NCI-H510A (cell line): ENCODE results near the gene DIAPH3.

Experiments used
- DNase-seq: peaks from one replicate; lab custom pipeline; 2025; lab: John Stamatoyannopoulos, UW

The DIAPH3 gene

GRCh38 chr13:59787679-59788078, 376.0 kb downstream of the DIAPH3 start:
- no peak for DNase-seq

- no peak for DNase-seq
These were observed 381.0 kb downstream of the DIAPH3 start for GRCh38 chr13:59782696-59783095.

DNA sequence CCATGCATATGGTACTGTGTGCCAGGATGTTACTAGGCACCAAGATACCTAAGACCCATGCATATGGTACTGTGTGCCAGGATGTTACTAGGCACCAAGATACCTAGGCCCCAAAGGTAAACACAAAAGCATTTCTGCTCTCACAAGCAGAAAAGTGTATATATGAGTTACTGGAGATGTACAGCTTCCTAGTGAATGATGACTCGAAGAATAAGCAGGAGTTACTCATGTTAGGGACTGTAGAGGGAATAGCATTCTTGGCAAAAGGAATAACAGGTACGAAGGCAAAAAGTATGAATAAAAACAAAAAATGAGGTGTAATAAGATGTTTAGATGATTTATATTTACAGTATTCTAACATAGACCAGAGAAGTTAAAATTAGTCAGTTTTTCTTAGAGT, 383.7 kb downstream of the DIAPH3 start:
- no peak for DNase-seq

DNA sequence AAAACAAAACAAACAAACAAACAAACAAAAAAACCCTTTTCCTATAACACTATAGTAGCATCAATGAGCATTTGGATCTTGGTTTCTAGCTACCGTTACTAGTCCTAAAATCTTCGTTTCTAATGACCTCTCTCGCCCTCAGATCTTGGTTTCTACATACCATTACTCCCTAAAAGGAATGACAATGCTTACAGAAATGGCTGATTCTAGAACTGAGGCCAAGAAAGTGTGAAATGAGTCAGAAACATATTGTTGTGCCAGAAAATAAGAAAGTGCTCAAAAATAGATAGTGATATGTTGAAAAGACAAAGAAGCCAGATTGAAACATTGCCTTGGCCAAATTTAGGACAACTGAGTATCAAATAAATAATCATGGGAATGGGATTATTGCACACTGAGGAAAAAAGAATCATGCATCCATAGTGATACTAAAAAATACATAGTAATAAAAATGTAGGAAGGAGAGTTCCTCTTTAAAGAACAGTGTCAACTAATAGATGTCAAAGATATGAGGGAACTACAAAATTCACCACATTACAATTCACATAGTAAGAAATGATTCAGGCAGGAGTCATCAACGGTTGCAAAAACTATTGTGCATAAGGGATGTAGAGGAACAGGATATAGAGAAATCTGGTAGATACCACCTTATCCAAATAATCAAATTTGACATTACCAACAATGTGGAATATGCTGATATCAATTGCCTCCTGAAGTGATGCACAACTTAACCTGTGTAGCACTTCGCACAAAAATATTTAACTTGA, 386.6 kb downstream of the DIAPH3 start:
- DNase-seq: no peak

GRCh38 chr13:59774491-59774971, 389.2 kb downstream of the DIAPH3 start:
- no peak for DNase-seq

DNA sequence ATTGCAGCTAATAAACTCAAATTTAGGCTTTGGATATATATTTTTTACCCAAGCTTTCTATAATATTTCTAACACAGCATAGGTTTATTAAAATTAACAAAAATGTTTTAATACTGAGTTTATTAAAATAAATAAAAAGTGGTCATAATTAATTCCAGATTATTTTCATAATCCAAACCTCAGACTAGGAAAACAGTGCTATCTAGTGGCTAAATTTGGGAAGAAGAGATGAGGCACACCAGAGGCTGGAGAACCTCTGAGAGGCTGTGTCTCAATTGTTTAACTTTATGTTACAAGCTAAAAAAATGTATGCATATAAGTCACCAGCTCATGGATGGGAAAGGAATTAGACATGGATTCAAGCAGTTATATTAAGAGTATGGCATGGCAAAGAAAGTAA, 392.5 kb downstream of the DIAPH3 start:
- no peak for DNase-seq

GRCh38 chr13:59770451-59770850, 393.3 kb downstream of the DIAPH3 start:
- no peak for DNase-seq

DNA sequence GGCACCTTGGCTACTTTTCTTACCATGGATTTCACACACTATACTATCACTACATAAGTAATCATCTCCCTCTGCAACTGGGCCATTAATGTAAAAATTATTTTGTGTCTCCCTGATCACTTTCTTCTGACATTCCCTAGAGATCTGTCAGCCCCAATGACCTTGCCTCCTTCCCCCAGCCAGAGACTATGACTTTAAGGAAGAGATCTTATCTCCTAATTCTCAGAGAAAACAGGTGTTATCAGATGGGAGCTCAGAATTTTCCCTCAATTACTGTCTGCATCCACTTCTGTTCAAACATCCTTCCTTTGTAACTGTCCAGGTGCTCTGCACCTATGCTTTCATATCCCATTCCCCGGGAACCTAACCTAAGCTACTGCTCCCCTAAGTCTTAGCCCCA, 397.5 kb downstream of the DIAPH3 start:
- no peak for DNase-seq

DNA sequence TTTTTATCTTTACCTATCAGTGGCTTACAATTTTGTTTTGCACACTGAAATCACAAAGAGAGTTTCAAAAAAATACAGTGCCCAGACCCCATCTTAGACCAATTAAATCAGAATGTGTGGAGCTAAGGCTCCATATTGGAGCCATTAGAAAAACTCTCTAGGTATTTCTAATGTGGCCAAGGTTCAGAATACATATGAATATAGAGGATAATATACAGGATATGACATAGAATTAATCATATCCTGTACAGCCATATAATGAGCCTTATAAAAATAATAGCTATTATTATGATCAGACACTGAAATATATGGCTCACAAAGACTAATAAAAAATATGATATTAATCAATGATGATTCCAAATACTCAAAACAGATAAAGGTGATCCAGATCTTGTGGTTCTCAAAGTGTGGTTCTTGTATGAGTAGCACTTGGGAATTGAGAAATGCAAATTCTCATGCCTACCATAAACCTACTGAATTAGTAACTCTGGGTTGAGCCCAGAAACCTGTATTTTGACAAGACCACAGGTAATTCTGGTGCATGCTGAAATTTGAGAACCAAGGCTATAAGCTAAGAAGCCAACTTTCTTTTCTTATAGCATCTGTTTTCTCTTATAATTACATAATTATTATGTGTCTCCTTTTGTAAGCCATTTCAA, 408.0 kb downstream of the DIAPH3 start:
- DNase-seq: no peak

- no peak for DNase-seq
These were observed 409.3 kb downstream of the DIAPH3 start for GRCh38 chr13:59754411-59754810.

- DNase-seq: no peak
These were observed 412.9 kb downstream of the DIAPH3 start for GRCh38 chr13:59750860-59751259.

DNA sequence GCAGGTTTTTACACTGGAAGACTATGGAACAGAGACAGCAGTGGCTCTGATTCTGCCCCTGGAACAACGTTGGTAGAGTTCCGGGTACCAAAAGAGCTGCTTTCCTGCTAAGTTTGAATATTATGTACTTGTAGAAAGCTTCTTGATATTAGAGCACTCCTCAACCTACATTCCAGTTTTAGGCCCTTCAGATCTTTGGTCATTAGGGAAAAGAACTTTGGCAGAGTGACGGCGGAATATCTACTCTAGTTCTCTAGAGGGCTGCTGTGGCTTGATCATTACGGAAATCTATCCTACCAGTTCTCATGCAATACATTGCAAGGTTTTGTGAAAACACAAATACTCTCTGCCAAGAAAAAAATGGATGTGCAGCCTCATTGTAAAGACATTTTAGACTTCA, 415.7 kb downstream of the DIAPH3 start:
- no peak for DNase-seq

GRCh38 chr13:59747529-59747928, 416.2 kb downstream of the DIAPH3 start:
- DNase-seq: no peak

DNA sequence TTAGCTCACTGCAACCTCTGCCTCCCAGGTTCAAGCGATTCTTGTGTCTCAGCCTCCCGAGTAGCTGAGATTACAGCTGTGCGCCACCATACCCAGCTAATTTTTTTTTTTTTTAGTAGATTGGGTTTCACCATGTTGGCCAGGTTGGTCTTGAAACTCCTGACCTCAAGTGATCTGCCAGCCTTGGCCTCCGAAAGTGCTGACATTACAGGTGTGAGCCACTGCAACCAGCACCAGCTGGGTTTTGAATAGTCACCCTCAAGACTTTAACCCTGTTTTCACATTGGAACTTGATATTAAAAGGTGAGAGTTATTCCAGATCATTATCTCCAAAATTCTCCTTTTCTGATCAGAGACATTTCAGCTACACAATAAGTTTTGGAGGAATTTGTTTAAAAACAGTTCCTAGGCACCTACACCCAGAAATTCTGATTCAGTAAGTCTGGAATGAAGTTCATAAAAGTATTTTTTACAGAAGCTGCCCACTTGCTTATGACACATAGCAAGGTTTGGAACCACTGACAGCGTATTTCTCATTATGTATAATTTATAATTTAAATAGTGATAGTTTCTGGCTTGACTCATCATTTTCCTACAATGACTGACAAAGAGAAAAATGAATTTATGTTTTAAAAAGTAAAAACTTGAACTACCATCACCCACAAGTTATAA, 417.3 kb downstream of the DIAPH3 start:
- DNase-seq: no peak

- DNase-seq: no peak
These were observed 418.3 kb downstream of the DIAPH3 start for GRCh38 chr13:59745392-59745788.

DNA sequence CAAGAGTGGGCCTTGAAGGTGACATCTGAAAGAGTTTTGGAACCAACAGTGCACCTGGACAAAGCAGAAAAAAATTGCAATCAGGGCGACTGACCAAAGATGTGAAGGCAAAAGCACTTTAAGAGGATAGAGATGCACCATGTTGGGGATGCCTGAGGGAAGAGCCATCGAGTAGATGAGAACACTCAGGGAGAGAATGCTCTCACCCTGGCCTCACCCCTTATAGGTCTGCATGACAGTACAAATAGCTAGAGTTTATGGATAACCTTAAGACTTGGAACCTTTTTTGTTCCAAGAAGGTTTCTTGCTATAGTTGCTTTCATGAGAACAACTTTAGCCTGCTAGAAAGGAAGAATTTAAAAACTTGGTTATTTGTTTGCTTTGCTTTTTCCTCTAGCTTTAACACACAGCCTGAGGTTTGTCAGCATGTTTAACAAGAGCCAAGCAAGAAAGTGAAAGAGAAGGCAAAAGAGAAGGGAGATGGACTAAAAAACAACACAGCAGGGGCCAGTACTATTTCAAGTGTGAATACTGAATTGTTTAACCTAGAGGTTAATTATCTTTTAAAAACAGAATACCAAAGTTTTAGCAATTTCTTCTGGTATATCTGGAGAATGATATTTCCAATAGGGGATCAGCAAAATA, 418.9 kb downstream of the DIAPH3 start:
- DNase-seq: no peak

DNA sequence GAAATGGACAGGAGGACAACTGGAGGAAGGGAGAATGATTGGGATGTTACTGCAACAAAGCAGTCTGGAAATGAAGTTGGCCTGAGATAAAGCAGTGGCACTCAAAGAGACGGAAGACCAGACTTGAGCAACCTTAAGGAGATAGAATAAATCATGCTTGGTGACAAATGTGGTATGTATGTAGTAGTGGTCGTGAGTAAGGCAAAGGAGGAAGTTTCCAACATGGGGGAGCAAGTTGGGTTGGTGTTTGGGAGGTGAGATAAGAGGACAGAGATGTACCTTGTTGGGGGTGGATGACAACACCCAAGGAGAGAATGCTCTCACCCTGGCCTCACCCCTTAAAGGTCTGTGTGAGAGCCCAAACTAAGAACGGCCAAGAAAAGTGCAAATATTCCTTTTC, 420.5 kb downstream of the DIAPH3 start:
- DNase-seq: no peak

DNA sequence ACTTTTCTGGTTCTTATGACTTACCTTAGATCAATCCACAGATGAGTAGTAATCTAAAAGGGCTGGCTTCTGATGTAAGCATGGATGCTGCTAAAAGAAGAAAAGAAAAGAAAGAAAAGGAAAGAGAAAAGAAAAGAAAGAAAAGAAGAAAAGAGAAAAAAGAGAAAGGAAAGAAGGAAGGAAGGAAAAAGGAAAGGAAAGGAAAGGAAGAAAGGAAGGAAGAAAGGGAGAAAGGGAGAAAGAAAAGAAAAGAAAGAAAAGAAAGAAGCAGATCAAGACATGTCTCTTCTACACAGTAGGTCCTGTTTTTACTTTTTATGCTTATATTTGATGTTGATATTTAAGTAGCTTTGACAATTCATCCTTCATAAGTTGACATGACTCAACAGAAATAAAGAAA, 421.3 kb downstream of the DIAPH3 start:
- DNase-seq: no peak

DNA sequence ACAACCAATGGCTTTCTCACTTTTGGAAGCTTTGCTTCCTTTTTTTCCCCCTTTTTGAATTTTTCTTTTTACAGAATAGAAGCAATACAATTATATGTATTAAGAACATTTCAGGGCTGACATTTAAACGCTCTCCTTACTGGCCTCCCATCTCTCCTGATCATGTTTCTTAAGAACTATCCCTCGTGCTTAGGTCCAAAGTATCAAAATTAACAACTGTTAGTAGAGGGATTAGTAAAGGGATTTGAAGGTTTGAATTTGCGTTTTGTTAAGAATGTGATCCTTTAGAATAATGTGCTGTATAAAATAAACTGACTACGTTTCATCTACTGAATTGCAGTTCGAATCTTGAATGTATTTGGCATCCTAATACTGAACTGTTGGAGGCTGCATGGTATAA, 424.8 kb downstream of the DIAPH3 start:
- no peak for DNase-seq

GRCh38 chr13:59734393-59734792, 429.3 kb downstream of the DIAPH3 start:
- no peak for DNase-seq

DNA sequence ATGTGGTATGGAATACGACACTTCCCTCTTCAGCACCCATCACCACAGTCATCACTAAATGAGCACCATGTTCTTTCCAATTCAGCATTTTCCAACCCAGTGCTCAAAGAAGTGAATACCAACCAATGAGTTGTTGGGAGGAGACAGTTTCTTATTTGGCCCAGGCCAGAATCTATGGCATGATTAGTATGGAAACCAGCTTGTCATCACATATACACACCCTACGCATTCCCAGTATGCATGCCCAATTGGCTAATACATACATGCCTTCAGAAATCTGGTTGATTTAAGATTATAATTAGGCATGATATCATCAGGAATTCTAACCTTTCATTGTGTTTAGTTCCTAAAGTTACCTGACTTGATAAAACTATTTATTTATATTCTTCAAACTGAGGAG, 430.0 kb downstream of the DIAPH3 start:
- no peak for DNase-seq

DNA sequence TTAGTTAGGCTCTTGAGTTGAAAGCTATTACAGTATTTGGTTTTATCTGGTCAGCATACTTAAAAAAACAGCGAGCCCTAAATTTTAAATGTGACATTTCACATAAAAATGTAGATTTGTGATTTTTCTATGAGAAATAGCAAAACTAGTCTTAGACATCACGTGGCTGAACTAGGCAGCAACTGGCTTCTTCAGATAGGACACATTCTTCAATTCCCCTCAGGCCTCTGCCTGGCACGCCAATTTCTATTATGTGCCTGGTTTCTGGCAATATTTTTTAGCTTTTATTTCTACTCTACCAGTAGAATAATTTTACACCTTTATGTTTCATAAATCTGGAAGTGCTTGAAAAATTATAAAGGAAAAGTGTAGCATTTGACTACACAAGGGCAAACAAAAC, 433.7 kb downstream of the DIAPH3 start:
- DNase-seq: no peak
